ENCODE data around the gene FERMT1.

Gene FERMT1, protein sequence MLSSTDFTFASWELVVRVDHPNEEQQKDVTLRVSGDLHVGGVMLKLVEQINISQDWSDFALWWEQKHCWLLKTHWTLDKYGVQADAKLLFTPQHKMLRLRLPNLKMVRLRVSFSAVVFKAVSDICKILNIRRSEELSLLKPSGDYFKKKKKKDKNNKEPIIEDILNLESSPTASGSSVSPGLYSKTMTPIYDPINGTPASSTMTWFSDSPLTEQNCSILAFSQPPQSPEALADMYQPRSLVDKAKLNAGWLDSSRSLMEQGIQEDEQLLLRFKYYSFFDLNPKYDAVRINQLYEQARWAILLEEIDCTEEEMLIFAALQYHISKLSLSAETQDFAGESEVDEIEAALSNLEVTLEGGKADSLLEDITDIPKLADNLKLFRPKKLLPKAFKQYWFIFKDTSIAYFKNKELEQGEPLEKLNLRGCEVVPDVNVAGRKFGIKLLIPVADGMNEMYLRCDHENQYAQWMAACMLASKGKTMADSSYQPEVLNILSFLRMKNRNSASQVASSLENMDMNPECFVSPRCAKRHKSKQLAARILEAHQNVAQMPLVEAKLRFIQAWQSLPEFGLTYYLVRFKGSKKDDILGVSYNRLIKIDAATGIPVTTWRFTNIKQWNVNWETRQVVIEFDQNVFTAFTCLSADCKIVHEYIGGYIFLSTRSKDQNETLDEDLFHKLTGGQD

DNA sequence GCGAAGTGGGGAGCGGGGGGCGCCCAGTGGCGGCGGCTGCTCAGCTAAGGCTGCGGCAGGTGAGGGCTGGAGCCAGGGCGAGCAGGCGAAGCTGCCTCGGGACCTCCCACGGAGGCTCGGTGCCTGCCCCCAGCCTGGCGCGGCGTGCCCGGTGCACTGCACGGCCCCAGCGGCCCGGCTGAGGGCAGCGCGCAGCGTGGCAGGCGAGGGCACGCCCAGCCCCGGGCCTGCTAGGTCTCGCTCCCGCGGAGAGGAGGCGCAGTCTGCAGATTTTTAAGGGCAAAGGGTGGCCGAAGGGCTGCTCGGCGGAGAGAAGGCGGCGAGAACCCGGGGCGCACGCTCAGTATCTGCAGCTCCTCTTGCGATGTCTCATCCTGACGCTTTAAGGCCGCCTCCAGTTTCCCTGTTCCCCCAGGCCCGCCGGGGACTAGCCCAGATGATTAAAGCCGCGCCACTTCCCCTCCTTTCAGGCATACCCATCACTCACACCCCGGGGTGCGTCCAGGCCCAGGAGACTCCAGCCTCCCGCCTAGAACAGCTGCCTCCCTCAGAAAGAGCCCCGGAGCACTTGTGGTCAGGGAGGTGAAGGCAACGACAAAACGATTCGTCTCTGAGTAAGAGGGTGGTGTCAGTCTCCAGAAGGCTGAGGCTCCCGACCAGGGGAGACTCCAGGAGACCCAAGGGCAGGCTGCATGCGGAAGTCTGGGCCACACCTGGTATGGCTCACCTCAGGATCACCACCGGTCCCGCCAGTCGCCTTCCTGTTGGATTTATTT is at the start of gene FERMT1:
Gene FERMT1 (minus strand): TSS at position 158 of the 776 bp plus-strand sequence. CDS start 3,476 bp downstream, outside the sequence.
- peak; percentile 90 for DNase-seq

DNA sequence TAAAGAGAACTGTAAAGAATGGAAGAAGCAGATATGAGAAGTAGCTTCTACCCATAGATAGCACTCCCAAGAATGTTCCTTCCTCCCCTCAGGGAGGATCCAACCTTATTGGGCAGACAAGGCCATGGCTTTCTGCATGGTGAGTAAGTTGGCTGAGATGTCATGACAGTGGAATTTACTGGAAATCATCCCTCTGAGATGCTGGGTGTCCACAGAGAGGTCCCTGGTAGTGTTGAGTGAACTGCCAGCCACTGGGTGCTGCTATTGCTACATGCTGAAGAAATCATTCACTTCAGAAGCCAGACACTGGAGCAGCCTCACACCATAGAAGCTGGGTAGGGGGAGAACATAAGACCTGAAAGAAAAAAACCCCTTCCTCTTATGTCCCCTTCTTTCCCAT is 46.4 kb upstream of the FERMT1 start:
- DNase-seq, result peak; percentile 60

DNA sequence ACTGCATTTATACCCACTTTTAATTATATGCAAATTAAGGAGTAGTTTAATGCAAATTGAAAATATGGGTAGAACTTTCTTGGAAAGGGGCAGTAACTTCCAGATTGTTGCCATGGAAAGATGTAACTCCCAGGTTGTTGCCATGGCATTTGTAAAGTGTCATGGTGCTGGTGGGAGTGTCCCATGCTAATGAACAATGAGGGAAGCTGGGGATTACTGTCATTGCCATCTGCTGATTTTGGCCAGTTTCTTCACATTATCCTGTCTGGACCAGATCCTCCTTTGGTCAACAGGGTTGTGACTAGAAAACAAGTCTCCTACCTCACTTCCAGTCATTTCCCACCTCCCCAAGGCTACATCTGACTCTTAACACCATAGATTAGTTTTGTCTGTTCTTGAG is 45.4 kb upstream of the FERMT1 start:
- no peak for DNase-seq

DNA sequence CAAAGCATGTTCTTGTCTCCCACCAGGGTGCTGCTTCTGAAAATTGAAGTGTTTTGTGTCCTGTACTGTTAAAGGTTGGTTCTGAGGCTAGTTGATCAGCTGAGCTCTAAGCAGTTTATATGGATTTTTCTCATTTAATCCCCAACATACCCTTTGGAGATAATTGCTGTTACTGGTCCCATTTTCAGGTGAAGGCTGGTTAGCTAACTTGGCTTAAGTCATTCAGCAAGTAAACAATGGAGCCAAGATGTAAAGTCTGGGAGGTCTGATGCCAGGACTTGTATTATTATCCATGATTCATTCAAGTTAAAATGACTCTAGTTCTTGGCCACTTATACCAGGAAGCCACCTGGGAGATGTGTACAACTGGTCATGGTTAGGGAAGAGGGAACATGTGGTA is 42.5 kb upstream of the FERMT1 start:
- no peak for DNase-seq

DNA sequence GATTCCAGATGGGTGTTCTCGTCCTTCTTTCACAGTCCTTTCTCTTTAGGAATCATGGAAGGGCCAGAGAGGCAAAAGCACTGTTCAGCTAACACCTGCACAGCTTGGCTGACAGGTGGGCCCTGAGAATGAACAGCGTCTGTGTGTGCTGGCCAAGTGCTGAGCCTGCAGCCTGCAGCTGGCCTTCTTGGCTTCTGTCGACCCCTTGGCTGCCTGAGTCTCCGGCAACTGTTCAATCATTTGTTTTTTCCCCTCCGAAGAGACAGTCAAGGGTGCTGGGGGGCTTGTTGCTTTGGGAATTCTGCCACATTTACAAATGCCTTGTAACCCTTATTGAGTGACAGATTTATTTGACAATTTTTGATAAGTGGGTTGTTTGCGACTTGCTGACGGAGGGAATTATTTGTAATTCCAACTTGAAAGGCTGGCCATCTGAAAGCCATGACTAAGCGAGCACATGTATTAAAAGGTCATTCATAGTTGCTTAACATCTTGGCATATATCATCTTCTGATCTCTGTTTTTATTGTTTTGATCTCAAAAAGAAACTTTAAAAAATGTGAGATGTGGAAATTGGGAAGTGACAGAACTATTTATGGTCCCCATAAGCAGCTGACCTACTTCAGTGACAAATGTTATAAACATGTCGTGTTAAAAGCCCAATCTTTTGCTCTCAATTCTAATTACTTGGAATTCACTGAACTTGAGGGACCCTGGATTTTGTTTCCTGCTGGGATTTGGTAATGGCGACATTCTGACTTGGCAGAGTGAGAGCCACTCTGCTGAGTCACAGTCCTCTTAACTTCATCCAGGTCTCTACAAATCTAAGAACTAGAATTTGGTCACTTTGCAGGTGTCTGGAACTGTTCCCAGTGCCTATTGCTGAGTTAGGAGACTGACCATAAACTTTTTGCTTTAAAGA is 41.9 kb upstream of the FERMT1 start:
- no peak for DNase-seq

DNA sequence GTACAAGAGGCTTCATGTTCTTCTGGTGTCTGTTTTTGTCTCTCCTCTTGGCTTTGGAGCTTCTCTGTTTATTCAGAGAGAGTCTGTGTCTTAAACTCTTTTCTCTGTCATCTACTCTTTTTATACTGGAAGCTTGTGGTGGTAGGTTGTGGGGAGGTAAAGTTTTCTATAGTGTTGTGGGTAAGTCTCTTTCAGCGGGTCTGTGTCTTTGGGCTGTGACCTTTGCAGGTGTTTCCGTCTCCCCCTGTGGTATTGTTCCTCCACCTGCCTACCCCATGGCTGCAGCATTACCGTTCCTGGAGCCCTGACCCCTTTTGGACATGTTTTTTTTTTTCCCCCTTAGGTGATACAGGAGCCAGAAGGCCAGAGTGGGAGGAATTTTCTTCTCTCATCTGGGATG is 37.9 kb upstream of the FERMT1 start:
- DNase-seq, result no peak

DNA sequence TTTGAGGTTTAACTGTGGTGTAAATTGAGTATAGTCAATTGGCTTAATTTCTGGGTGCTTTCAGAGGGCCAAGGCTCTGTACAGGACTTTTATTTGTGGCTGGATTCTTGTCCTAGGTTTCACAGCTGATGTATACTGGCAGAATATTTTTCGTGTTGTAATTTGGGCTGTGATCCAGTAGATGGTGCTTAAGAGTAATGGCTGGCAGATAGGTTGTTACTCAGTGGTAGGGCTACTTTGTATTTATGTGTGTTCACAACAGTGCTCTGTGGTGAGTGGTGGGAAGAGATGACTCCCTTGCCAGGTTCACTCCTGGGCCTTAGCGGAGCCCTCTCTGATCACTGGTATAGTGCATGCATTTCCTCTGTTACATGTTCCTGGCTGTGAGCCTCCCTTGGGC is 34.5 kb upstream of the FERMT1 start:
- DNase-seq, result no peak

DNA sequence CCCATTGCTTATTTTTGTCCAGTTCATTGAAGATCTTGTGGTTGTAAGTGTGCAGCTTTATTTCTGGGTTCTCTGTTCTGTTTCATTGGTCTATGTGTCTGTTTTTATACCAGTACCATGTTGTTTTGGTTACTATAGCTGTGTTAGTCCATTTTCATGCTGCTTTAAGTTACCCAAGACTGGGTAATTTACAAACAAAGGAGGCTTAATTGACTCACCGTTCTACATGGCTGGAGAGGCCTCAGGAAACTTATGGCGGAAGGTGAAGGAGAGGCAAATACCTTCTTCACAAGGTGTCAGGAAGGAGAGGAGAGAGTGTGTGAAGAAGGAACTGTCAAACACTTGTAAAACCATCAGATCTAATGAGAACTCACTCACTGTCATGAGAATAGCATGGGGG is 29.9 kb upstream of the FERMT1 start:
- no peak for DNase-seq

DNA sequence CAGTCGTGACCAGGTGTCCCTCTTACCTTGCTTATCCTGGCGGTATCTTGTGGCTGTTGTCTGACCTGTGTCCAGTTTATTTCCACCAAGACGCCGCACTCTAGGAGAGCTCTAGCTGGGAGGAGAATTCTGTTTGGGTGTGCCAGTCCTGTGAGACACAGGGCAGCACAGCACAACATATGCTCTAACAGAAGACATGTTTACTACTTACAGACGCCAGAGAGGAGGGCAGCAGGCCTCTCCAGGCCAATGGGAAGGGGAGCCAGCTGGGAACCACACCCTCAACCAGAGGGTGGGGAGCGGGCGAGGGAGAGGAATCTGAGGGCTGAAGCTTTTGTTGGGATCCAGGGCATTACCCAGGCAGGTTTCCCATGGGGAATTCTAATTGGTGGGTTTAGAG is 25.2 kb upstream of the FERMT1 start:
- DNase-seq, result no peak

DNA sequence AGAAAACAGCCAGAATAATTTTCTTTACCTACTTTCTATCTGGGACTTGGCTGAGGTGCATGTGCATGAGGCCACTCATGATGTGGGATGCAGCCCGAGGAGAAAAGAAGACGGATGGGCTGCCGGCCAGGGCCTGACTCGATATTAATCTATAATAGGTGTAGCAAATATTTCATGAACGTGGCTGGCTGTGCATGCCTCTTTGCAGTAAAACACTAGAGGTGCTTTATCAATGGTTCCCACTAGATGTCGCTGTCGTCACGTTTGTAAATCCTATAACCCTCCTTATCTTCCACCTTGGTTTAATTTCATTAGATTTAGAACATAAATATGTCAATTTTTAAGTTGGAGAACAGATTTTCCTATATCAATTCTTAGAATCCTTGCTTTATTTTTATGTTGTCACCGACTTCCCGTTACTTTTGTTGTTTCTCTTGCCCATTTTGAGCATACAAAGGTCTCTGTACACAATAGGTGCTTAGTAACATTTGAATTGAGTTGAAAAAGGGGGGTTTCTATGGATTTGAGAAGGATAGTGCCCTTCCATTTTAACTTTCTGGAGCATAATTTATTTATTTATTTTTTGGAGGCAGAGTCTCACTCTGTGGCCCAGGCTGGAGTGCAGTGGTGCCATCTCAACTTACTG is 19.6 kb upstream of the FERMT1 start:
- DNase-seq, result no peak

DNA sequence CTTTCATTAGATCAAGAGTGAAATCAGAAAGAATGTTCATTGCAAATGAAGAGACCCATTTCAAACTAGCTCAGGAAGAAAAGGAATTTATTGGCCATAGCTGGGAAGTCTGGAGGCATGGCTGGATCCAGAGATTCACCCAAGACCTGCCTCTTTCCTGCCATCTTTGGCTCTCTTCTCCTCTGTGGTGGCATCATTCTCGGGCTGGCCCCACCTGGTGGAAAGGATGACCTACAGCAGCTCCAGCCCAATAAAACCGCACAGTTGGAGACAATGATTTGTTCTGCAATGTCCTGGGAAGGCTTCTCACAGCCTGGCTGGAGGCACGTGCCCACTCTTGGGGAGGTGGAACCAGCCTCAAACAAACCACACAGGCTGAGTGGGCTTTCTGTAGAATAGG is 18.1 kb upstream of the FERMT1 start:
- no peak for DNase-seq

DNA sequence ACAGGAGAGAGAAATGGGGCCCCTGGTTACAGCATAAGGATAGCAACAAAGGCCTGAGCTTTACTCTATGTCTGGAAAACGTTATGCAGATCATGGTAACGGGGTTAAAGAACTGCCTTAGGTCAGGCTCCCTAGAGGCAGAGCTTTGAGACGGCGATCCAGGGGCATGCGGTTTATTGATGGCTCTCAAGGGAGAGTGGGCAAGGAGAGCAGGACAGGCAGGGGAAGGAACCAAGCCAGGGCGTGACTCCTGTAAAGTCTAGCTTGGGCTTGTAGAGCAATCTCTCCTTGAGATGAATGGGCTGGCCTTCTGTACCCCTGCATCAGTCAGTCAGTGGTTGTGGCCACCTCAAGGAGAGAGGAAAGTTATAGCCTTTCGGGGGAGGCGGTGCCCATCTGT is 12.5 kb upstream of the FERMT1 start:
- DNase-seq, result no peak

DNA sequence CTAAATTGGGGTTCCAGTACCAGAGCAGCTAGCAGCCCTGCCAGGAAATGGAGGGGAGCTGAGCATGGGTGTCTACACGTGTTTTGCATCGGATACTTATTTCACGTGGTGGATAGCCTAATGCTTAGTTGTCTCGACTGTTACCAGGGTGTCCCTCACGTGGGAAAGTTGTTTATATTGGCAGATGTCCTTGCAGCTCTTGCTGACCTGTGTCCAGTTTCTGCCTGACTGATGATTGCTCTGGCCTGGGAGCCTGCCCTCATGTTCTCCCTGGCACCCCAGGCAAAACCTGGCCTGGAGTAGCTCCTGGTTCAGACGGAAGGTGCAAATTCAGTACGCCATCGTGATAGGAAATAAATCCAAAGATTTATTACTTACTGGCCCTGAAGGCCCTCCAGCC is 11.8 kb upstream of the FERMT1 start:
- no peak for DNase-seq

DNA sequence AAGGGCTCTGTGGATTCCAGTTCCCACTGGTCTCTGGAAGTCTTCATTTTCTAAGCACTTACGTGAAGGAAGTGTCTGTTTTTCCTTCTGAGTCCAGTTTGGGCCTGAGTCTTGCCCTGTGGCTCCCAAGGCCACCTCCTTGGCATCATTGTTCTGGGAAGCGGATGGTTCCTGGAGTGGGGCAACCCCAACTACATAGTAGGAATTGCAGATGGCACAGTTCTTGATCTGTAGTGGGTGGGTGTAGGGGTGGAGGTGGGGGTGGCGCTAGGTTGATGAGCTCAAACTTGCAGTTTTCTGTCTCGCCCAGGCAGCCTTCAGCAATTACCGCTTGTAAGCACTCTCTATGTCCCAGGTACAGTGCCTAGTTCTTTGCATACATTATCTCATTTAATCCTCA is 7.2 kb upstream of the FERMT1 start:
- no peak for DNase-seq

DNA sequence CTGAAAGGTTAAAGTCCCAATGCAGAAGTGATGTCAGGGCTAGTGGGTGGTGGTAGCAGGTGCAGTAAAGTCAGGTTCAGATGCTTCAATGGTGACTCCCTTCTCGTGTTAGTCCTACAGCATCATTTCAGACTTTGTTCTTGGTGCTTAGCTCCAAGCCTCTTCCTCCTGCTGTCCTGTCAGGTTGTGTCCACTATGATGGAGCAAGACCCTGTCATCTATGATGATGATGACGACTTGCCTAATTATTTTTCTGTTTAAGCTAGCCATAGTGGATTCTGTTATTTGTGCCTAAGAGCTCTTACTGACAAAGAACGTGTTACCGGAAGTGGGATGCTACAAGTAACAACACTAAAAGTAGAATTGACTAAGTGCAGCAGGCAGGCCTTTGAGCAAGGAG is 5.0 kb upstream of the FERMT1 start:
- no peak for DNase-seq

DNA sequence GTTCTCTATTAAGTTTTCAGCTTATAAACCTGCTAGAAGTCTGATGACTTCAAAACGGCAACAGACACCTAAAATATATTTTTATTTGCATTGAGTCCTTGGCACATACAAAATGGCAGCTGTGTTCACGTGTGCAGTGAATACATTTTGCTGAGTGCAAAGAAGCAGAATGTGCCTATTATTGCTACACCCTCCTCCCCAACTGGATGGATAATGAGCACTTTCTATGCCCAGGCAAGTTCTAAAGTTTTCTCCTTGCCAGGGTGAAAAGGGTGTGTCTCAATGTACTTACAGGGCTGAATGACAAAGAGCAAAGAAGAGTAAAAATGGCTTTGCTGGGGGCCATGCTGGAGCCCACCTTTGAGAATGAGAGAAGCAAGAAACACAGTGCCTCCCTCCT is 4.0 kb upstream of the FERMT1 start:
- DNase-seq, result no peak

DNA sequence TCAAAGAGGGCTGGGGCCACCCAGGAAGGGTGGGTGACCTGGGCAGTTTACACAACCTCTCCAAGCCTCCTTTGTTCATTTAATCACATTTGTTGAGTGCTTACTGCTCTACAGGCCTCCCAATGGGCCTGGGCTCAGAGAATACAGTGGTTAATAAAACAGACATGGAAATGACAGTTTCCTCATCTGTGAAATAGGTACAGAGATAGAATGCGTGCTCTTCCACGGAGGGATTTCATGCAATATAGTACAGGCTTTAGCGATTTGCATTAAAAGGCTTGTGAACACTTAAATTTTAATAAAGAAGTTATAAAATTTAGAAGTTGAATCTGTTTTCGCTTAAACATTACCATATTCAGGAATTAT is 802 bp upstream of the FERMT1 start:
- DNase-seq, result no peak

DNA sequence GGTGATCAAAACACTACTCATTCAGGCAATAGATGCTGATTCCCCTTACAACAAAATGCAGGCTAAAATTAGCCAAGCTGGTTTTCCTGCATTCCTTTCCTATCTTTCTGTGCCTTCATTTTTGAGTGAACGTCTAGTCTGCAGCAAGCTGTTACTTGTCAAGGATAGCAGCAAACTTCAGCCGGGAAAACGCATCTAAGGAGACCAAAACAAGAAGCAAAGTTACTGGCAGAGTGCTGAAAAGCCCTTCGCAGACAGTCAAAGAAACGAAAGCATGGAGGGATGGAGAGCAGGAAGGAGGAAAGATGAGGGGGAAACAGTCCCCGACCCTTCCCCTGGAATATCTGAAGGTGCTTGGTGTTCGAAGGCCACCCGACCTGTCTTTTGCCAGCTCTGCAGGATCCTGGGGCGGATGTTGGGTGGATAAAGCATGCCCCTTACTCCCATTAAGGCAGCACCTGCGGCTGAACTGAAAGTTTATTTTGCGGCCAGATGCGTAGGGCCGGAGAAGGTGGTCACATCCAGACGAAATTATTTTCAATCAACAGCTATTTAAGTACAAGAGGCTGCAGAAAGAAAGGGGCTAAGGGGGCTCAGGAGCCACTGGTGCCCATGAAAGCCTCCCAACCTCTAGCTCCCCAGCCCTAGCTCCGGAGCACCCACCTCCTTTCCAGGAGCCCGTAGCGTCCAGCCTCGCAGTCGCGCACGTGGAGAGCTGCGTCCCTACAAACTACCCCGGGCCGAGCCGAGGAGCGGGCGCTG is 538 bp downstream of the FERMT1 start:
- DNase-seq, result peak; percentile 72

DNA sequence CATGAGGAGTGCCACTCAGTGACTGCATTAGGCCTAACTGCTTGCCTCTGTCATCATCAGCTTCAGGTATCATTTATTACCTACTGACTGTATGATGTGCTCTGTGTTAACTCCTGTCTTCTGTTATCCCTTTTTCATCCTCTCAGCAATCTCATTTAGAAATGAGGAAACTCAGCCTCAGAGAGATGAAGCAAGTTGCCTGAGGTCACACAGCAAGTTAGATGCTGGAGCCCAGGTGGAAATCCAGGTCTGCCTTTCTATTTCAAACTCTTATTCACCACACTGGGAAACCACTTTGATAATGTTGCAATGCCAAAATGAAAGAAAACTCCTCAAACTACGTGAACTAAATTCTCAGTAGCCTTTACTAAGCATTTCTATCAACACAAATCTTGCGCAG is 1.3 kb downstream of the FERMT1 start:
- DNase-seq, result no peak

DNA sequence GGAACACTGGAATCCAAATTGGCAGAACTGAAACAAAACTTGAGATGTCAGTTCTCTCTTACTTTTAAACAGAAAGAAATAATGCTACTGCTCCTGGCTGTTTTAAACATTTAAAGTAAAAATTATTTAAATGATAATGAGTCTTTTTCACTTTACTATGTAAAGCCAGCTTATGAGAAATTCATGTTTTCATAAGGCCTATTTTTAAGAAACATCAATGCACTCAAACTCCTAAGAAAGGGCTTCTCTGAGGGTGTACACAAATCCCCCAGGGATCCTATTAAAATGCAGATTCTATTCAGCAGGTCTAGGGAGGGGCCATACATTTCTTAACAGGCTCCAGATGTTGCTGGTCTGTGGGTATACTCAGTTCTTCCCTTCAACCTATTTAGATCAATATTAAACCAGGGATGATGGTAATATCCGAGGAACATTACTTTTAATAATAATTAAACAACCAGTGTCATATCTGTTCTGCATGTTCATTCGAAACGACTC is 2.3 kb downstream of the FERMT1 start:
- no peak for DNase-seq

DNA sequence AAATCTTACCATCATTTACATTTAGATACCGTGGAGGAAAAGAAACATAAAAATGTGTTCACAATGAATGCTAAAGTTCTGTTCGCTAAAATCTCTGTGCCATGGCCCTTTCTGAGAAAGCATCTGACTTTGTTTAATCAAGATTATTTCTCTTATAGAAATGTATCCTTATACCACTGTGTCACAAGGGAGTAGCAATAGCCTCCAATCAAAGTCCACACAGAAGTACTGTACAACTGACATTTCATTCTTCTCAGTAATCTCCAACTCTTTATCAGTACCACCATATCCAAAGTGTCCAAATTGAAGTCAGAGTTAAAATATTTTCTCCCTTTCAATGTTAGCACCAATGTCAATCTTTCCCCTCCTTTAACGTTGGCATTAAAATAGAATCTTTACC is 6.1 kb downstream of the FERMT1 start:
- DNase-seq, result no peak

Data from islet precursor cell (in vitro differentiated cells).